SK-N-SH (cell line): Measurements from ENCODE around the gene SDK1. TPM values are rescaled to one million over a fixed set of nuclear protein-coding genes. Genes with fewer than 3 reads are reported as not detected.

Experiments used
- CTCF ChIA-PET: fragments of 300-600, 350-600 bp; formaldehyde crosslinking; extraction: SDS; loops from one replicate; lab custom pipeline; 2021; lab: Yijun Ruan, JAX
- POLR2A ChIA-PET: fragments of 350-600 bp; sonication (Branson Sonifier 250); formaldehyde crosslinking; extraction: SDS; loops from one replicate; lab custom pipeline; 2020; ENCODE audit warnings: antibody characterized with exemption, inconsistent platforms; lab: Yijun Ruan, JAX
- DNase-seq: peaks from one replicate; pipeline ENCODE4 v3.0.0; 2012
- H2AFZ ChIP-seq: fragments of 200-600 bp; sonication (generic); 2 replicates; pipeline ENCODE4 v1.8.1; 2016; ENCODE audit warnings: antibody characterized with exemption, mild to moderate bottlenecking, low read depth
- H3F3A ChIP-seq: fragments of 200-600 bp; sonication (generic); replicated peaks from 2 replicates; pipeline ENCODE3; 2016; ENCODE audit warnings: antibody characterized with exemption, mild to moderate bottlenecking; ENCODE audit not compliant: insufficient read depth
- H3K27ac ChIP-seq, 2 experiments: fragments of 200-500 bp in 1 of 2; fragments of 200-600 bp in 1 of 2; sonication (Bioruptor generic) in 1 of 2; sonication (generic), shearing (Covaris generic) in 1 of 2; 2 replicates each; pipeline versions ENCODE4 v1.5.1 to v1.6.1; 2014 to 2016; ENCODE audit warnings: low read depth in 2 of 2, inconsistent platforms in 1 of 2, low read length in 1 of 2, mild to moderate bottlenecking in 1 of 2, mixed read lengths in 1 of 2
- H3K27me3 ChIP-seq: fragments of 200-600 bp; sonication (generic), shearing (Covaris generic); 2 replicates; pipeline ENCODE4 v1.6.1; 2016; ENCODE audit warnings: mixed run types; ENCODE audit not compliant: insufficient read depth
- H3K36me3 ChIP-seq, 2 experiments: fragments of 200-500 bp in 1 of 2; fragments of 200-600 bp in 1 of 2; sonication (Bioruptor generic) in 1 of 2; sonication (generic) in 1 of 2; replicated peaks in 1 of 2; 2 replicates each; pipeline versions ENCODE3 to v1.5.1; 2014 to 2016; ENCODE audit warnings: low read length in 1 of 2, mild to moderate bottlenecking in 1 of 2; ENCODE audit not compliant: insufficient read depth in 2 of 2, control insufficient read depth in 1 of 2
- H3K4me1 ChIP-seq, 2 experiments: fragments of 200-500 bp in 1 of 2; fragments of 200-600 bp in 1 of 2; sonication (Bioruptor generic) in 1 of 2; sonication (generic), shearing (Covaris generic) in 1 of 2; 2 replicates each; pipeline versions ENCODE4 v1.5.1 to v1.6.1; 2014 to 2016; ENCODE audit warnings: low read depth in 1 of 2, low read length in 1 of 2, mixed run types in 1 of 2; ENCODE audit not compliant: insufficient read depth in 2 of 2, control insufficient read depth in 1 of 2
- H3K4me2 ChIP-seq: fragments of 200-600 bp; sonication (generic), shearing (Covaris generic); 2 replicates; pipeline ENCODE4 v1.6.1; 2017; ENCODE audit warnings: mixed run types
- H3K4me3 ChIP-seq, 2 experiments: fragments of 200-500 bp in 1 of 2; fragments of 200-600 bp in 1 of 2; sonication (Bioruptor generic) in 1 of 2; sonication (generic), shearing (Covaris generic) in 1 of 2; 2 replicates each; pipeline versions ENCODE4 v1.5.1 to v1.8.1; 2014 to 2016; ENCODE audit warnings: low read depth in 2 of 2, inconsistent platforms in 1 of 2, low read length in 1 of 2, mild to moderate bottlenecking in 1 of 2, mixed read lengths in 1 of 2, moderate library complexity in 1 of 2
- H3K79me2 ChIP-seq: fragments of 200-600 bp; sonication (generic); 2 replicates; pipeline ENCODE4 v1.8.1; 2017; ENCODE audit warnings: mild to moderate bottlenecking; ENCODE audit not compliant: insufficient read depth
- H3K9ac ChIP-seq: fragments of 200-600 bp; sonication (generic); 2 replicates; pipeline ENCODE4 v1.6.1; 2017; ENCODE audit warnings: mixed run types
- H3K9me2 ChIP-seq: fragments of 200-600 bp; sonication (generic); 2 replicates; pipeline ENCODE4 v1.6.1; 2017; ENCODE audit warnings: mixed run types
- H3K9me3 ChIP-seq: fragments of 200-600 bp; sonication (generic); 2 replicates; pipeline ENCODE4 v1.6.1; 2017; ENCODE audit warnings: mixed run types, mild to moderate bottlenecking, moderate library complexity
- H4K20me1 ChIP-seq: fragments of 200-600 bp; sonication (generic); 2 replicates; pipeline ENCODE4 v1.6.1; 2017; ENCODE audit warnings: mild to moderate bottlenecking, mixed run types; ENCODE audit not compliant: insufficient read depth
- CHD2 ChIP-seq: fragments of 150-350 bp; IDR thresholded peaks from 2 replicates; pipeline ENCODE4 v1.6.1; 2018; ENCODE audit warnings: low read length; ENCODE audit not compliant: partially characterized antibody
- CTCF ChIP-seq: fragments of 200-600 bp; sonication (generic); IDR thresholded peaks from 2 replicates; pipeline ENCODE4 v1.6.1; 2017; ENCODE audit warnings: antibody characterized with exemption, mild to moderate bottlenecking, moderate library complexity
- ELF1 ChIP-seq: IDR thresholded peaks from 2 replicates; pipeline ENCODE4 v1.4.0; 2012
- EZH2phosphoT487 ChIP-seq: fragments of 200-600 bp; sonication (generic); IDR thresholded peaks from 2 replicates; pipeline ENCODE4 v1.6.1; 2017; ENCODE audit warnings: low read depth, mixed run types, mild to moderate bottlenecking, antibody characterized with exemption, moderate library complexity, borderline replicate concordance
- GABPA ChIP-seq: IDR thresholded peaks from 2 replicates; pipeline ENCODE4 v1.4.0; 2012; ENCODE audit warnings: low read depth, mild to moderate bottlenecking
- JUND ChIP-seq: IDR thresholded peaks from 2 replicates; pipeline ENCODE4 v1.4.0; 2012
- MAX ChIP-seq: IDR thresholded peaks from 2 replicates; pipeline ENCODE4 v1.4.0; 2012; ENCODE audit warnings: low read depth
- MXI1 ChIP-seq: IDR thresholded peaks from 2 replicates; pipeline ENCODE4 v1.6.1; 2012; ENCODE audit warnings: mild to moderate bottlenecking, low read depth, low read length, improper control_type of control experiment
- NFIC ChIP-seq: IDR thresholded peaks from 2 replicates; pipeline ENCODE4 v1.4.0; 2012; ENCODE audit warnings: borderline replicate concordance
- RAD21 ChIP-seq: IDR thresholded peaks from 2 replicates; pipeline ENCODE4 v1.6.1; 2012; ENCODE audit warnings: mild to moderate bottlenecking, low read length
- RFX5 ChIP-seq: IDR thresholded peaks from 2 replicates; pipeline ENCODE4 v1.6.1; 2012; ENCODE audit warnings: mild to moderate bottlenecking, improper control_type of control experiment, low read length
- SMC3 ChIP-seq: IDR thresholded peaks from 2 replicates; pipeline ENCODE4 v1.6.1; 2012; ENCODE audit warnings: low read depth, low read length, improper control_type of control experiment
- USF1 ChIP-seq: IDR thresholded peaks from 2 replicates; pipeline ENCODE4 v1.4.0; 2012; ENCODE audit warnings: low read depth, borderline replicate concordance
- USF2 ChIP-seq: fragments of 150-350 bp; IDR thresholded peaks from 2 replicates; pipeline ENCODE4 v1.6.1; 2017; ENCODE audit warnings: antibody characterized with exemption, low read length, low read depth, borderline replicate concordance
- YY1 ChIP-seq: IDR thresholded peaks from 2 replicates; pipeline ENCODE4 v1.4.0; 2012; ENCODE audit warnings: low read depth, mild to moderate bottlenecking
- ZBTB33 ChIP-seq: IDR thresholded peaks from 2 replicates; pipeline ENCODE4 v1.4.0; 2012; ENCODE audit warnings: low read depth, borderline replicate concordance
- WGBS: methylation state at CpG from one replicate; pipeline ENCODE4 v1.1.6; 2017; ENCODE audit warnings: low lambda C conversion rate; 5-methylcytosine and 5-hydroxymethylcytosine counted together
- polyA plus RNA-seq, 3 experiments: library from polyadenylated mRNA; depleted of rRNA; stranded (reverse); fragments of >200 nt; gene quantifications; 2 replicates each; pipeline ENCODE4 v1.2.3, GENCODE V29; 2012

SDK1 gene
- polyA plus RNA-seq, 1 of the 3 experiments (the other 2 are of a cell fraction), result 1.2 TPM

- no peak for TF ChIP-seq YY1
These were observed 766.4 kb downstream of the SDK1 start (continued) for GRCh38 chr7:4067476-4067760.

- H3K9me2 ChIP-seq, result no peaks in the 10 kb centered on the region
- H3K4me1 ChIP-seq, result peaks cover 0 to 10% of the 10 kb centered on the region in 2 experiments; a peak in 1 of 4 replicates
- H2AFZ ChIP-seq, result no peak overlapping the region
- H3K36me3 ChIP-seq, result no peaks in the 10 kb centered on the region
- CTCF ChIA-PET, result interaction anchor here (1.6 to 2.0 kb wide), 2 partner anchors 16 to 35 kb away, joined by 4 to 5 read pairs; no protein-coding TSS in a partner anchor
- H3K27ac ChIP-seq, result no peak overlapping the region
- no peaks in the 10 kb centered on the region for H3K9me3 ChIP-seq
- no peaks in the 10 kb centered on the region for H3K27me3 ChIP-seq
- no peaks in the 10 kb centered on the region for H3F3A ChIP-seq
- WGBS, result 40% methylated on average over 4 of the region's 4 CpGs
- no peak for TF ChIP-seq CTCF
- no peak for TF ChIP-seq NFIC
- no peak for TF ChIP-seq JUND
- TF ChIP-seq MAX, result no peak
- no peak for TF ChIP-seq RAD21
- no peak for TF ChIP-seq EZH2phosphoT487
- no peak for TF ChIP-seq USF2
- no peak for TF ChIP-seq GABPA
- no peak for TF ChIP-seq USF1
- TF ChIP-seq SMC3, result no peak
- TF ChIP-seq ELF1, result no peak
- TF ChIP-seq CHD2, result no peak
- no peak for TF ChIP-seq ZBTB33
- no peak for TF ChIP-seq RFX5
- no peak for TF ChIP-seq MXI1
- POLR2A ChIA-PET, result no interaction called here
- H3K9ac ChIP-seq, result no peak overlapping the region
- H3K79me2 ChIP-seq, result no peaks in the 10 kb centered on the region
- no peak for DNase-seq
- H3K4me3 ChIP-seq, result no peak overlapping the region
- H3K4me2 ChIP-seq, result no peak overlapping the region
- no peaks in the 10 kb centered on the region for H4K20me1 ChIP-seq
These were observed 766.8 kb downstream of the SDK1 start for GRCh38 chr7:4067874-4068273.
